ENCODE results near the gene CLDN5.

DNA sequence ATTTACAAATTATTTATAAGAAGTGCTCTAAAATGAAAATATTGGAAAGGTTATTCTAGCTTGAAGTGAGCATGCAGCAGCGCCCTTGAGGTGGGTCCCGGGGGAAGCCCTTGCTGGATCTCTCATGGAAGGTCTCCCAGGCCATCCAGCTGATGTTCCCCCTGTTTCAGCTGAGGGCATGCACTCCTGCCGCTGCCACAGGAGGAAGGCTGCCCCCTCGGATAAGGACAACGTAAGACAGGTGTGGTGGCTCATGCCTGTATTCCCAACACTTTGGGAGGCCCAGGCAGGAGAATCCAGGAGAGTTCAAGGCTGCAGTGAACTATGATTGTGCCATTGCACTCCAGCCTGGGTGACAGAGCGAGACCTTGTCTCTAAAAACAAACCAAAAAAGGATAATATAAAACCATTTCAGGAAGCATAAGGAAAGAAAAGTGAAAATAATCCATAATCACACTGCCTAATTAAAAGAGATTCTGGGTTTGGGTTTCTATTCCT, 29.5 kb downstream of the CLDN5 start:
- TF ChIP-seq EZH2 (IDR thresholded peaks at IDR 0.05) (no peak), POLR2AphosphoS5 (IDR thresholded peaks at IDR 0.05; ENCODE audit: borderline replicate concordance, low read depth, low read length) (no peak)
